ENCODE results near the gene ZNF598. TPM values are rescaled to one million over a fixed set of nuclear protein-coding genes. Genes with fewer than 3 reads are reported as not detected.
A peak's percentile ranks its signal among the peaks of the same experiment; 100 is the strongest.

ZNF598 gene
- total RNA-seq, 3 donors from 2014 or later, result 41.9 to 45.4 (median 42.4) TPM

- TF ChIP-seq, protein P1, sequence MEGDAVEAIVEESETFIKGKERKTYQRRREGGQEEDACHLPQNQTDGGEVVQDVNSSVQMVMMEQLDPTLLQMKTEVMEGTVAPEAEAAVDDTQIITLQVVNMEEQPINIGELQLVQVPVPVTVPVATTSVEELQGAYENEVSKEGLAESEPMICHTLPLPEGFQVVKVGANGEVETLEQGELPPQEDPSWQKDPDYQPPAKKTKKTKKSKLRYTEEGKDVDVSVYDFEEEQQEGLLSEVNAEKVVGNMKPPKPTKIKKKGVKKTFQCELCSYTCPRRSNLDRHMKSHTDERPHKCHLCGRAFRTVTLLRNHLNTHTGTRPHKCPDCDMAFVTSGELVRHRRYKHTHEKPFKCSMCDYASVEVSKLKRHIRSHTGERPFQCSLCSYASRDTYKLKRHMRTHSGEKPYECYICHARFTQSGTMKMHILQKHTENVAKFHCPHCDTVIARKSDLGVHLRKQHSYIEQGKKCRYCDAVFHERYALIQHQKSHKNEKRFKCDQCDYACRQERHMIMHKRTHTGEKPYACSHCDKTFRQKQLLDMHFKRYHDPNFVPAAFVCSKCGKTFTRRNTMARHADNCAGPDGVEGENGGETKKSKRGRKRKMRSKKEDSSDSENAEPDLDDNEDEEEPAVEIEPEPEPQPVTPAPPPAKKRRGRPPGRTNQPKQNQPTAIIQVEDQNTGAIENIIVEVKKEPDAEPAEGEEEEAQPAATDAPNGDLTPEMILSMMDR (IDR thresholded peaks at IDR 0.05), result no peak
- ATAC-seq, result no peak
- intact Hi-C loops (cut with DNase I, micrococcal nuclease), result no loop called here
Observed at GRCh38 chr16:1950559-1950958, 59.1 kb downstream of the ZNF598 start.

DNA sequence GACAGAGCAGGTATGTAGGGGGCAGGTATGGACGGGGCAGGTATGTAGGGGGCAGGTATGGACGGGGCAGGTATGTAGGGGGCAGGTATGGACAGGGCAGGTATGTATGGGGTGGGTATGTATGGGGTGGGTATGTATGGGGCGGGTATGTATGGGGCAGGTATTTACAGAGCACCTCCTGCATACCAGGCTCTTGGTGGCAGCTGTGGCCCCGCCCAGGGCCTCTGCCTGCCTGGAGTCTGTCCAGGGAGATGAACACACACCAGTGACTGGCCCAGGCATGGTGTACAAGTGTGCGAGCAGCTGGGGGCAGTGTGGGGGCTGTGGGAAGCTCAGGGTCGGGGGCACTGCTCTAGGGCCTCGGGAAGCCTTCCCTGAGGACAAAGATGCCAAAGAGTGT is 59.6 kb downstream of the ZNF598 start:
- Histone ChIP-seq H3K4me1 (ENCODE audit: low read depth) (no peaks in the 10 kb centered on the region), H3K9me3 (no peaks in the 10 kb centered on the region), H3K4me3 (no peak overlapping the region), H3K36me3 (ENCODE audit: low read depth) (no peaks in the 10 kb centered on the region)
- ATAC-seq, result peak; percentile 53
- intact Hi-C loops (cut with DNase I, micrococcal nuclease), result no loop called here
- TF ChIP-seq, protein P1 (IDR thresholded peaks at IDR 0.05), result no peak
- peak in 1 of 3 donors; percentile 50 for DNase-seq

More at GRCh38 chr16:1950559-1950958, 59.1 kb downstream of the ZNF598 start:
- no peak overlapping the region for H3K4me3 ChIP-seq
- no peaks in the 10 kb centered on the region for H3K4me1 ChIP-seq (ENCODE audit: low read depth)
- DNase-seq, result no peak
- H3K9me3 ChIP-seq, result no peaks in the 10 kb centered on the region
- H3K36me3 ChIP-seq (ENCODE audit: low read depth), result no peaks in the 10 kb centered on the region

GRCh38 chr16:1949507-1949906 is 60.1 kb downstream of the ZNF598 start:
- Histone ChIP-seq H3K9me3 (no peaks in the 10 kb centered on the region), H3K4me1 (ENCODE audit: low read depth) (no peaks in the 10 kb centered on the region), H3K36me3 (ENCODE audit: low read depth) (no peaks in the 10 kb centered on the region), H3K4me3 (no peak overlapping the region)
- intact Hi-C loops (cut with DNase I, micrococcal nuclease), result no loop called here
- TF ChIP-seq, protein P1 (IDR thresholded peaks at IDR 0.05), result no peak
- ATAC-seq (no peak), DNase-seq (no peak)

Other genes starting within 250 kb of the ZNF598 start
- gene NME3, start 238.3 kb downstream of the ZNF598 start, total RNA-seq, result 10 to 100 TPM; 49.1 to 66.0 (median 56.0) TPM
- 10 to 100 TPM; 18.4 to 43.1 (median 24.7) TPM for gene EME2, start 237.0 kb downstream of the ZNF598 start, total RNA-seq
- gene MRPS34, start 236.7 kb downstream of the ZNF598 start, total RNA-seq, result 100 to 1,000 TPM in 1 of 3 donors, 10 to 100 TPM in 2; 89.1 to 107 (median 91.0) TPM
- 10 to 100 TPM; 39.7 to 56.5 (median 52.2) TPM for gene SPSB3, start 227.2 kb downstream of the ZNF598 start, total RNA-seq
- gene NUBP2, start 226.9 kb downstream of the ZNF598 start, total RNA-seq, result 10 to 100 TPM; 32.1 to 43.1 (median 39.3) TPM
- gene IGFALS, start 216.1 kb downstream of the ZNF598 start, total RNA-seq, result 1 to 10 TPM in 2 of 3 donors, under 1 TPM in 1; 0.51 to 1.9 (median 1.8) TPM
- gene HAGH, start 183.0 kb downstream of the ZNF598 start, total RNA-seq, result 10 to 100 TPM; 63.4 to 94.8 (median 68.0) TPM
- gene FAHD1, start 182.6 kb downstream of the ZNF598 start, total RNA-seq, result 10 to 100 TPM; 31.4 to 59.6 (median 54.6) TPM
- not detected for gene MEIOB, start 137.7 kb downstream of the ZNF598 start, total RNA-seq
- 1 to 10 TPM; 2.5 to 3.1 (median 2.6) TPM for gene HS3ST6, start 91.4 kb downstream of the ZNF598 start, total RNA-seq
- 10 to 100 TPM; 34.8 to 46.3 (median 40.5) TPM for gene MSRB1, start 66.6 kb downstream of the ZNF598 start, total RNA-seq
- not detected for gene RPL3L, start 55.1 kb downstream of the ZNF598 start, total RNA-seq
- gene NDUFB10, start 50.3 kb downstream of the ZNF598 start, total RNA-seq, result 100 to 1,000 TPM; 204 to 212 (median 210) TPM
- gene RPS2, start 45.0 kb downstream of the ZNF598 start, total RNA-seq, result 1,000 to 10,000 TPM; 1,284 to 2,138 (median 1,849) TPM
- gene RNF151, start 43.0 kb downstream of the ZNF598 start, total RNA-seq, result not detected
- gene TBL3, start 37.8 kb downstream of the ZNF598 start, total RNA-seq, result 10 to 100 TPM; 21.6 to 25.5 (median 24.0) TPM
- 10 to 100 TPM; 12.2 to 39.9 (median 27.1) TPM for gene NOXO1, start 28.4 kb downstream of the ZNF598 start, total RNA-seq
- 10 to 100 TPM; 42.1 to 75.5 (median 68.8) TPM for gene GFER, start 25.6 kb downstream of the ZNF598 start, total RNA-seq
- gene SYNGR3, start 19.9 kb downstream of the ZNF598 start, total RNA-seq, result 1 to 10 TPM; 1.3 to 7.9 (median 1.5) TPM
- 1 to 10 TPM in 1 of 3 donors, under 1 TPM in 2; 0.32 to 2.1 (median 0.60) TPM for gene NPW, start 10.0 kb upstream of the ZNF598 start, total RNA-seq
- 10 to 100 TPM; 54.5 to 65.4 (median 60.0) TPM for gene NHERF2, start 17.1 kb upstream of the ZNF598 start, total RNA-seq
- 10 to 100 TPM; 23.5 to 28.2 (median 24.5) TPM for gene NTHL1, start 38.0 kb upstream of the ZNF598 start, total RNA-seq
- gene TSC2, start 38.2 kb upstream of the ZNF598 start, total RNA-seq, result 100 to 1,000 TPM; 140 to 161 (median 150) TPM
- gene PKD1, start 126.1 kb upstream of the ZNF598 start, total RNA-seq, result 100 to 1,000 TPM in 1 of 3 donors, 10 to 100 TPM in 2; 63.9 to 233 (median 80.8) TPM
- 10 to 100 TPM in 2 of 3 donors, 1 to 10 TPM in 1; 3.8 to 28.3 (median 15.7) TPM for gene RAB26, start 138.8 kb upstream of the ZNF598 start, total RNA-seq
- gene TRAF7, start 146.0 kb upstream of the ZNF598 start, total RNA-seq, result 100 to 1,000 TPM in 1 of 3 donors, 10 to 100 TPM in 2; 91.5 to 104 (median 94.0) TPM
- 1 to 10 TPM in 2 of 3 donors, under 1 TPM in 1; 0.06 to 1.5 (median 1.0) TPM for gene CASKIN1, start 186.8 kb upstream of the ZNF598 start, total RNA-seq
- gene MLST8, start 195.6 kb upstream of the ZNF598 start, total RNA-seq, result 10 to 100 TPM; 25.5 to 30.9 (median 29.8) TPM
- 10 to 100 TPM in 2 of 3 donors, 1 to 10 TPM in 1; 8.4 to 12.3 (median 12.1) TPM for gene BRICD5, start 201.0 kb upstream of the ZNF598 start, total RNA-seq
- gene PGP, start 205.0 kb upstream of the ZNF598 start, total RNA-seq, result 10 to 100 TPM; 15.5 to 19.7 (median 17.6) TPM
- 10 to 100 TPM; 23.5 to 28.3 (median 24.2) TPM for gene E4F1, start 213.8 kb upstream of the ZNF598 start, total RNA-seq
- 1 to 10 TPM in 2 of 3 donors, under 1 TPM in 1; 0.87 to 1.9 (median 1.1) TPM for gene DNASE1L2, start 226.6 kb upstream of the ZNF598 start, total RNA-seq
- 100 to 1,000 TPM in 1 of 3 donors, 10 to 100 TPM in 2; 88.5 to 129 (median 95.5) TPM for gene ECI1, start 241.8 kb upstream of the ZNF598 start, total RNA-seq